ENCODE data around the gene ZMAT5.

ZMAT5 gene

DNA sequence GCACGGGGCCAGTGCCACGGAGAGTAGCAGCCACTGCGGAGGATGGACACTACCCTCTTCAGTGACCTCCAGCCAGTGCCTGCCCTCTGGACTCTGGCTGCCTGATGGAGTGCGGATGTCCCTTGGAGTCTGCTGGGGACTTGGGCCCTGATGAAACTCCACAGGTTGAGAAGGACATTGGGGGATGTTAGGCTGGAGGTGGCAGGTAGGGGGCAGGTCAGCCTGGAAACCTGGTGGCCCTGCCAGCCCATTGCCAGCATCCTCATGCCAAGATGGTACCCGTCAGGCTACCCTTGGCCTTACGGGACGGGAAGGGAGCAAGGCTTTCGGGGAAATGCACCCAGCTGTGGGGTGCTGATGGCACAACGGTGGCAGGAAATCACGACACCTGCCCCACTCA is 43.0 kb downstream of the ZMAT5 start:
- no peak overlapping the region for H3K4me3 ChIP-seq (ENCODE audit: low read depth, low read length)
- no peak for DNase-seq (ENCODE audit: low read depth)
- TF ChIP-seq, protein P1, sequence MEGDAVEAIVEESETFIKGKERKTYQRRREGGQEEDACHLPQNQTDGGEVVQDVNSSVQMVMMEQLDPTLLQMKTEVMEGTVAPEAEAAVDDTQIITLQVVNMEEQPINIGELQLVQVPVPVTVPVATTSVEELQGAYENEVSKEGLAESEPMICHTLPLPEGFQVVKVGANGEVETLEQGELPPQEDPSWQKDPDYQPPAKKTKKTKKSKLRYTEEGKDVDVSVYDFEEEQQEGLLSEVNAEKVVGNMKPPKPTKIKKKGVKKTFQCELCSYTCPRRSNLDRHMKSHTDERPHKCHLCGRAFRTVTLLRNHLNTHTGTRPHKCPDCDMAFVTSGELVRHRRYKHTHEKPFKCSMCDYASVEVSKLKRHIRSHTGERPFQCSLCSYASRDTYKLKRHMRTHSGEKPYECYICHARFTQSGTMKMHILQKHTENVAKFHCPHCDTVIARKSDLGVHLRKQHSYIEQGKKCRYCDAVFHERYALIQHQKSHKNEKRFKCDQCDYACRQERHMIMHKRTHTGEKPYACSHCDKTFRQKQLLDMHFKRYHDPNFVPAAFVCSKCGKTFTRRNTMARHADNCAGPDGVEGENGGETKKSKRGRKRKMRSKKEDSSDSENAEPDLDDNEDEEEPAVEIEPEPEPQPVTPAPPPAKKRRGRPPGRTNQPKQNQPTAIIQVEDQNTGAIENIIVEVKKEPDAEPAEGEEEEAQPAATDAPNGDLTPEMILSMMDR (conservative IDR thresholded peaks at IDR 0.05; ENCODE audit: low read depth, low read length): no peak

DNA sequence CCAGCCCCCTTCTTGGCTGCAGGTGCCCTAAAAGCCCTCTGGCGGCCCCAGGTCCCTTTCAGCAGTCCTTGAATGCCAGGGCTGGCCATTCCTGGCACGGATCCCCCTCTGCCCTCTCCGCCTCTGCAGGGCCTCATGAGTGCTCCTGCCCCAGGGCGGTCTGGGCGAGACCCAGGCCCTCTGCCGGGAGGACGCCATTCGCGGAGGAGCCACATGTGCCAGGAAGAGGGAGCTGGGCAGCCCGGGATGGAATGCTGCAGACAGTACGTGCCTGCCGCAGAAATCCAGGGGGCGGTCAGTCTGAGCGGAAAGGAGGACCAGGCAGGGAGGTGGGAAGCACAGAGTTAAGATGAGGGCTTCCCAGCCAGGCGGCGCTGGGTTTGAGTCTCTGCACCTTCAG is 44.2 kb downstream of the ZMAT5 start:
- TF ChIP-seq, protein P1 (conservative IDR thresholded peaks at IDR 0.05; ENCODE audit: low read depth, low read length): no peak
- DNase-seq (ENCODE audit: low read depth): no peak
- H3K4me3 ChIP-seq (ENCODE audit: low read depth, low read length): no peak overlapping the region

DNA sequence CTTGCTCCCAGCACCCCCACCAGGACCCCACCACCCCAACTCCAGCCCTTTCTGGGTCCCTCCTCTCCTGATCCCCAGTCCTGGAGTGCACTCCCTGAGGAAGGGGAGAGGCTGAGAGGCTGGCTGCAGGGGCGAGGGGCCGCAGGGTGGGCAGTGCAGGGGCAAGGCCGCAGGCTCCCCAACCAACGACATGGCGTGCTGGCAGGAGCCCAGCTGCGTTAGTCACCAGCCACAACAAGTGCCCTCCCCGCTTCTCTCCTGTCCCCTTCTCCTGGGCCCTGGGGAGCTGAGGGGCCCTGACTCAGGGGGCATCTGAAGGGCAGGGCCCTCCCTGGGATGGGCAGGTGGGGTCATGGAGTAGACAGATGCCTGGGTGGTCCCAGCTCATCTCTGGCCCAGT is 44.7 kb downstream of the ZMAT5 start:
- no peak for DNase-seq (ENCODE audit: low read depth)
- H3K4me3 ChIP-seq (ENCODE audit: low read depth, low read length): no peak overlapping the region
- TF ChIP-seq, protein P1 (conservative IDR thresholded peaks at IDR 0.05; ENCODE audit: low read depth, low read length): no peak

GRCh38 chr22:29720811-29721323 is 45.9 kb downstream of the ZMAT5 start:
- H3K4me3 ChIP-seq (ENCODE audit: low read depth, low read length): no peak overlapping the region
- no peak for DNase-seq (ENCODE audit: low read depth)
- TF ChIP-seq, protein P1 (conservative IDR thresholded peaks at IDR 0.05; ENCODE audit: low read depth, low read length): no peak

- H3K4me3 ChIP-seq (ENCODE audit: low read depth, low read length): no peak within 1 kb of the TSS
- no peak for DNase-seq (ENCODE audit: low read depth)
- TF ChIP-seq, protein P1 (conservative IDR thresholded peaks at IDR 0.05; ENCODE audit: low read depth, low read length): no peak
These were observed 46.7 kb downstream of the ZMAT5 start, which contains the start of gene CABP7 for GRCh38 chr22:29719899-29720645. TSS of gene CABP7 (plus strand) at chr22:29720003. CDS start at chr22:29720425, 422 bp downstream.

- TF ChIP-seq, protein P1 (conservative IDR thresholded peaks at IDR 0.05; ENCODE audit: low read depth, low read length): no peak
- H3K4me3 ChIP-seq (ENCODE audit: low read depth, low read length): no peak overlapping the region
- no peak for DNase-seq (ENCODE audit: low read depth)
These were observed 47.6 kb downstream of the ZMAT5 start for GRCh38 chr22:29718949-29719898.
